Caco-2 (cell line): ENCODE results near the gene BTAF1. TPM values are rescaled to one million over a fixed set of nuclear protein-coding genes. Genes with fewer than 3 reads are reported as not detected.

Experiments used
- BruUV-seq: library from RNA; stranded (reverse); fragments of 400-500 nt; replicated peaks from 2 replicates; lab custom pipeline; 2021; lab: Mats Ljungman, UMichigan
- CTCF ChIA-PET: fragments of 300-600 bp; sonication (Branson Sonifier 250); formaldehyde crosslinking; loops from one replicate; lab custom pipeline; 2022; ENCODE audit warnings: antibody characterized with exemption; lab: Charles Lee
- POLR2A ChIA-PET: fragments of 300-600 bp; sonication (Branson Sonifier 250); formaldehyde crosslinking; loops from one replicate; lab custom pipeline; 2022; ENCODE audit warnings: antibody characterized with exemption; lab: Charles Lee
- DNase-seq, 2 experiments: peaks; one replicate each; pipeline versions ENCODE4 v3.0.0 to v3.0.0-alpha.2; 2020 to 2022
- H3K27me3 ChIP-seq: replicated peaks from 2 replicates; pipeline ENCODE4 v1.6.0; 2011; ENCODE audit warnings: low read length; ENCODE audit not compliant: control insufficient read depth, insufficient read depth
- H3K36me3 ChIP-seq: 2 replicates; pipeline ENCODE4 v1.5.1; 2011; ENCODE audit warnings: low read length; ENCODE audit not compliant: control insufficient read depth, insufficient read depth
- H3K4me1 ChIP-seq: fragments of 250-450 bp; sonication (Bioruptor Pico); 2 replicates; pipeline ENCODE4 v1.5.1; 2020; ENCODE audit warnings: mild to moderate bottlenecking
- H3K4me3 ChIP-seq: 2 replicates; pipeline ENCODE4 v1.5.1; 2011; ENCODE audit warnings: low read depth, mild to moderate bottlenecking, control low read depth, low read length
- H3K9me3 ChIP-seq: fragments of 250-450 bp; sonication (Bioruptor Pico); 2 replicates; pipeline ENCODE4 v1.5.1; 2020; ENCODE audit warnings: mild to moderate bottlenecking, moderate library complexity
- H3K27ac Mint-ChIP-seq: one replicate; pipeline ENCODE4 v1.8.0; 2022; ENCODE audit warnings: mixed read lengths; ENCODE audit not compliant: unreplicated experiment
- H3K27me3 Mint-ChIP-seq: one replicate; pipeline ENCODE4 v1.8.0; 2022; ENCODE audit warnings: mixed read lengths; ENCODE audit not compliant: insufficient read depth, unreplicated experiment
- H3K36me3 Mint-ChIP-seq: one replicate; pipeline ENCODE4 v1.8.0; 2022; ENCODE audit warnings: mild to moderate bottlenecking, mixed read lengths; ENCODE audit not compliant: insufficient read depth, unreplicated experiment
- H3K4me1 Mint-ChIP-seq: one replicate; pipeline ENCODE4 v1.8.0; 2022; ENCODE audit warnings: low read depth, mixed read lengths; ENCODE audit not compliant: unreplicated experiment
- H3K4me3 Mint-ChIP-seq: one replicate; pipeline ENCODE4 v1.8.0; 2022; ENCODE audit warnings: mild to moderate bottlenecking, moderate library complexity, mixed read lengths; ENCODE audit not compliant: unreplicated experiment
- H3K9me3 Mint-ChIP-seq: one replicate; pipeline ENCODE4 v1.8.0; 2022; ENCODE audit warnings: mixed read lengths; ENCODE audit not compliant: unreplicated experiment
- intact Hi-C: fragments of 100-400 bp; cut with micrococcal nuclease; formaldehyde crosslinking; loops from one replicate; pipeline ENCODE4 v1.10.0; 2022; ENCODE audit not compliant: unreplicated experiment
- total RNA-seq: library from RNA; stranded (reverse); gene quantifications from 2 replicates; pipeline ENCODE4 v1.2.3, GENCODE V29; 2022
- TF ChIP-seq, protein P1 (sequence below), 2 experiments: fragments of 200-600 bp in 1 of 2; IDR thresholded peaks; 1 replicate in 1 of 2; 2 replicates in 1 of 2; pipeline versions ENCODE4 v1.5.1 to v1.8.0; 2011 to 2022; ENCODE audit warnings: antibody characterized with exemption in 1 of 2, control low read depth in 1 of 2, inconsistent platforms in 1 of 2, low read depth in 1 of 2, low read length in 1 of 2, mild to moderate bottlenecking in 1 of 2, moderate library complexity in 1 of 2; ENCODE audit not compliant: insufficient read depth in 1 of 2, severe bottlenecking in 1 of 2, unreplicated experiment in 1 of 2

Gene BTAF1
- total RNA-seq, 1 experiment from 2014 or later, result 49.7 TPM

- no peaks in the 10 kb centered on the region for H3K9me3 ChIP-seq
- ChIA-PET CTCF (interaction anchor here (1.0 to 1.6 kb wide), 3 partner anchors 9 to 166 kb away, joined by 3 to 6 read pairs (median 3); no protein-coding TSS in a partner anchor), POLR2A (interaction anchor here (0.6 to 1.4 kb wide), 11 partner anchors 8 to 648 kb away, joined by 3 to 14 read pairs (median 7); partner anchors contain the start of genes FGFBP3 and TNKS2)
- DNase-seq, result no peak
- Mint-ChIP-seq H3K4me3 (peak overlapping the region; percentile 90), H3K4me1 (peaks cover 26% of the 10 kb centered on the region), H3K36me3 (peaks cover 33% of the 10 kb centered on the region), H3K9me3 (peaks cover 2% of the 10 kb centered on the region), H3K27me3 (no peaks in the 10 kb centered on the region), H3K27ac (peak overlapping the region; percentile 97)
- H3K4me3 ChIP-seq, result peak overlapping the region; percentile 85
- TF ChIP-seq, protein P1, sequence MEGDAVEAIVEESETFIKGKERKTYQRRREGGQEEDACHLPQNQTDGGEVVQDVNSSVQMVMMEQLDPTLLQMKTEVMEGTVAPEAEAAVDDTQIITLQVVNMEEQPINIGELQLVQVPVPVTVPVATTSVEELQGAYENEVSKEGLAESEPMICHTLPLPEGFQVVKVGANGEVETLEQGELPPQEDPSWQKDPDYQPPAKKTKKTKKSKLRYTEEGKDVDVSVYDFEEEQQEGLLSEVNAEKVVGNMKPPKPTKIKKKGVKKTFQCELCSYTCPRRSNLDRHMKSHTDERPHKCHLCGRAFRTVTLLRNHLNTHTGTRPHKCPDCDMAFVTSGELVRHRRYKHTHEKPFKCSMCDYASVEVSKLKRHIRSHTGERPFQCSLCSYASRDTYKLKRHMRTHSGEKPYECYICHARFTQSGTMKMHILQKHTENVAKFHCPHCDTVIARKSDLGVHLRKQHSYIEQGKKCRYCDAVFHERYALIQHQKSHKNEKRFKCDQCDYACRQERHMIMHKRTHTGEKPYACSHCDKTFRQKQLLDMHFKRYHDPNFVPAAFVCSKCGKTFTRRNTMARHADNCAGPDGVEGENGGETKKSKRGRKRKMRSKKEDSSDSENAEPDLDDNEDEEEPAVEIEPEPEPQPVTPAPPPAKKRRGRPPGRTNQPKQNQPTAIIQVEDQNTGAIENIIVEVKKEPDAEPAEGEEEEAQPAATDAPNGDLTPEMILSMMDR (IDR thresholded peaks at IDR 0.05; ENCODE audit: insufficient read depth in 1 of 2, low read depth in 1 of 2, low read length in 1 of 2, severe bottlenecking in 1 of 2, unreplicated experiment in 1 of 2), result no peak
- no peaks in the 10 kb centered on the region for H3K27me3 ChIP-seq
- intact Hi-C loops, result no loop called here
- no peaks in the 10 kb centered on the region for H3K36me3 ChIP-seq
- peaks cover 14% of the 10 kb centered on the region; the same call in 1 of the 2 replicates for H3K4me1 ChIP-seq
- TSS peak; percentile 56 for BruUV-seq
These were observed 847 bp downstream of the BTAF1 start for GRCh38 chr10:91924212-91925021.

DNA sequence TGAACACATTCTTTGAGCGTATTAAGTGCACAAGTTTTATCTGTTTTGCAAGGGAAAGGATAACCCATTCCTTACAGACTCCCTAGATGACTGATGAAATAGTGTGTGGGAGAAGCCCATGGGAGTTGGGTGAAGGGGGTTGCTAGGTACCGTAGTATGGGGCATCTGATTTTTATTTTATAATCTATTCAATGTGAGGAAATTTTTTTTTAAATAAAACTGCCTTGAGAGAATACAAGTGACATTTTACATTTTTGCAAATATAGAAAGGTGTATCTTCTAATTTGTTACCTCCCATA is 1.4 kb downstream of the BTAF1 start:
- Histone ChIP-seq H3K36me3 (no peaks in the 10 kb centered on the region), H3K4me3 (peak overlapping the region; percentile 85), H3K9me3 (no peaks in the 10 kb centered on the region), H3K4me1 (peaks cover 14% of the 10 kb centered on the region; the same call in 1 of the 2 replicates), H3K27me3 (no peaks in the 10 kb centered on the region)
- Mint-ChIP-seq H3K36me3 (peaks cover 33% of the 10 kb centered on the region), H3K9me3 (no peaks in the 10 kb centered on the region), H3K4me1 (peaks cover 26% of the 10 kb centered on the region), H3K27ac (no peak overlapping the region), H3K27me3 (no peaks in the 10 kb centered on the region), H3K4me3 (peak overlapping the region; percentile 90)
- intact Hi-C loops, result no loop called here
- BruUV-seq, result no TSS peak
- TF ChIP-seq, protein P1 (IDR thresholded peaks at IDR 0.05; ENCODE audit: insufficient read depth in 1 of 2, low read depth in 1 of 2, low read length in 1 of 2, severe bottlenecking in 1 of 2, unreplicated experiment in 1 of 2), result no peak
- DNase-seq, result no peak
- ChIA-PET POLR2A (interaction anchor here (1.4 kb wide), 1 partner anchor 16 kb away, joined by 7 read pairs; the partner anchor contains the start of gene FGFBP3), CTCF (interaction anchor here (1.5 kb wide), 1 partner anchor 8 kb away, joined by 3 read pairs; no protein-coding TSS in a partner anchor)

DNA sequence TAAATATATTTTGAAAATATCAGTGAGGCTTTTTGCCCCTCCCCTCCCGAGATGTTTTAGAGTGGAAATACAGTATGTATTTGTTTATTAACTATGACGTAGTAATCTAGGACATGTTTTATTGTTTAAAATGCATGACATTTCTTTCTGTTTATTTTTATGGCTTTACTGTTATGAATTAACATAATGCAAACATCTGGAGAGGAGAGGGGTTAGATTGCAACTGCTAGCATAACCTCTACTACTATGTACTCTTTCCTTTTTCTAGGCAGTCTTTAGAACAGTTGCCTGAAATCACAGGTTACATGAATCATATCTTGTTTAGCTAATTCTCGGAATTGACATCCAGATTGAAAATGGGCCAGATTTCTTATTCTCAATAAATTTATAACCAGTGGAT is 7.4 kb downstream of the BTAF1 start:
- H3K4me3 ChIP-seq, result no peak overlapping the region
- ChIA-PET POLR2A (no interaction called here), CTCF (no interaction called here)
- Mint-ChIP-seq H3K27ac (no peak overlapping the region), H3K4me3 (no peak overlapping the region), H3K9me3 (no peaks in the 10 kb centered on the region), H3K27me3 (no peaks in the 10 kb centered on the region), H3K36me3 (peaks cover 36% of the 10 kb centered on the region), H3K4me1 (peaks cover 21% of the 10 kb centered on the region)
- H3K36me3 ChIP-seq, result no peaks in the 10 kb centered on the region; the same call in 1 of the 2 replicates
- TF ChIP-seq, protein P1 (IDR thresholded peaks at IDR 0.05; ENCODE audit: insufficient read depth in 1 of 2, low read depth in 1 of 2, low read length in 1 of 2, severe bottlenecking in 1 of 2, unreplicated experiment in 1 of 2), result no peak
- DNase-seq, result no peak
- 0 out of 2 replicates have a peak, but pooled peaks cover 9% of the 10 kb centered on the region for H3K4me1 ChIP-seq
- BruUV-seq, result no TSS peak
- intact Hi-C loops, result no loop called here
- no peaks in the 10 kb centered on the region for H3K9me3 ChIP-seq
- H3K27me3 ChIP-seq, result no peaks in the 10 kb centered on the region
